Fibroblast of skin of scalp (primary cell): ENCODE measurements around the gene FBLIM1.

Source experiments
- DNase-seq: peaks from one replicate; pipeline ENCODE4 v3.0.0-alpha.2; 2013

Gene FBLIM1

GRCh38 chr1:15748690-15749398, 9.8 kb upstream of the FBLIM1 start:
- DNase-seq, result no peak

GRCh38 chr1:15749399-15750291, 8.9 kb upstream of the FBLIM1 start:
- DNase-seq, result peak; percentile 51

GRCh38 chr1:15750924-15751323, 7.7 kb upstream of the FBLIM1 start:
- no peak for DNase-seq

GRCh38 chr1:15751717-15752116, 6.9 kb upstream of the FBLIM1 start:
- DNase-seq, result no peak

- DNase-seq, result no peak
Observed at GRCh38 chr1:15753776-15754175, 4.8 kb upstream of the FBLIM1 start.

GRCh38 chr1:15755021-15755645, 3.5 kb upstream of the FBLIM1 start:
- DNase-seq, result no peak

- no peak for DNase-seq
Observed at GRCh38 chr1:15755646-15756040, 3.0 kb upstream of the FBLIM1 start.

- no peak for DNase-seq
Observed at GRCh38 chr1:15756143-15757015, 2.2 kb upstream of the FBLIM1 start.

- no peak for DNase-seq
Observed at GRCh38 chr1:15757016-15757543, 1.5 kb upstream of the FBLIM1 start.

- DNase-seq, result peak; percentile 69
Observed at GRCh38 chr1:15757575-15758342, 836 bp upstream of the FBLIM1 start.

- DNase-seq, result peak; percentile 31
Observed at GRCh38 chr1:15758953-15759661, 512 bp downstream of the FBLIM1 start.

- peak; percentile 68 for DNase-seq
Observed at GRCh38 chr1:15760520-15761211, 2.1 kb downstream of the FBLIM1 start.

- DNase-seq, result no peak
Observed at GRCh38 chr1:15761366-15762128, 3.0 kb downstream of the FBLIM1 start.

- no peak for DNase-seq
Observed at GRCh38 chr1:15762546-15762945, 4.0 kb downstream of the FBLIM1 start.

GRCh38 chr1:15764269-15764764, 5.7 kb downstream of the FBLIM1 start:
- DNase-seq, result no peak

- no peak for DNase-seq
Observed at GRCh38 chr1:15764890-15765289, 6.3 kb downstream of the FBLIM1 start.

- peak; percentile 30 for DNase-seq
Observed at GRCh38 chr1:15765495-15766194, 7.0 kb downstream of the FBLIM1 start.

- no peak for DNase-seq
Observed at GRCh38 chr1:15767941-15768340, 9.3 kb downstream of the FBLIM1 start.
